H9 (cell line): ENCODE results near the gene CHID1. TPM values are rescaled to one million over a fixed set of nuclear protein-coding genes. Genes with fewer than 3 reads are reported as not detected.

Experiments used
- DNase-seq: peaks from one replicate; pipeline ENCODE4 v3.0.0-alpha.2; 2017
- H2AFZ ChIP-seq: one replicate; pipeline ENCODE4 v1.6.1; 2013; ENCODE audit warnings: mild to moderate bottlenecking, low read length, control low read depth, moderate library complexity
- H2AK5ac ChIP-seq: 2 replicates; pipeline ENCODE4 v1.6.1; 2013; ENCODE audit warnings: low read length, control low read depth, mixed read lengths; ENCODE audit not compliant: insufficient read length
- H2BK120ac ChIP-seq: one replicate; pipeline ENCODE4 v1.6.1; 2013; ENCODE audit warnings: low read depth, mild to moderate bottlenecking, low read length, control low read depth, inconsistent platforms; ENCODE audit not compliant: poor library complexity, severe bottlenecking
- H2BK12ac ChIP-seq: 2 replicates; pipeline ENCODE4 v1.6.1; 2013; ENCODE audit warnings: low read length, control low read depth, mixed read lengths, low read depth; ENCODE audit not compliant: insufficient read length
- H2BK15ac ChIP-seq: 2 replicates; pipeline ENCODE4 v1.6.1; 2013; ENCODE audit warnings: low read depth, low read length, control low read depth
- H2BK20ac ChIP-seq: one replicate; pipeline ENCODE4 v1.6.1; 2013; ENCODE audit warnings: low read depth, mild to moderate bottlenecking, low read length, control low read depth, inconsistent platforms; ENCODE audit not compliant: poor library complexity, severe bottlenecking
- H2BK5ac ChIP-seq: 2 replicates; pipeline ENCODE4 v1.6.1; 2013; ENCODE audit warnings: low read length, control low read depth, mixed read lengths; ENCODE audit not compliant: insufficient read length
- H3K14ac ChIP-seq: 2 replicates; pipeline ENCODE4 v1.6.1; 2013; ENCODE audit warnings: low read length, control low read depth; ENCODE audit not compliant: insufficient read depth
- H3K18ac ChIP-seq: 2 replicates; pipeline ENCODE4 v1.6.1; 2013; ENCODE audit warnings: low read depth, mild to moderate bottlenecking, mixed read lengths, low read length, control low read depth; ENCODE audit not compliant: insufficient read length
- H3K23ac ChIP-seq: 2 replicates; pipeline ENCODE4 v1.6.1; 2013; ENCODE audit warnings: low read length, control low read depth, mixed read lengths, low read depth; ENCODE audit not compliant: insufficient read length
- H3K23me2 ChIP-seq: 2 replicates; pipeline ENCODE4 v1.6.1; 2013; ENCODE audit warnings: low read depth, mild to moderate bottlenecking, mixed read lengths, low read length, control low read depth; ENCODE audit not compliant: insufficient read length, poor library complexity, severe bottlenecking
- H3K27ac ChIP-seq: 2 replicates; pipeline ENCODE4 v1.5.1; 2013; ENCODE audit warnings: low read length, control low read depth, mixed read lengths, low read depth; ENCODE audit not compliant: insufficient read length
- H3K27me3 ChIP-seq: 2 replicates; pipeline ENCODE4 v1.6.1; 2013; ENCODE audit warnings: low read length, control low read depth, inconsistent platforms; ENCODE audit not compliant: insufficient read depth
- H3K4ac ChIP-seq: 2 replicates; pipeline ENCODE4 v1.6.1; 2013; ENCODE audit warnings: low read depth, mild to moderate bottlenecking, control low read depth, inconsistent platforms, low read length, moderate library complexity
- H3K4me1 ChIP-seq: 2 replicates; pipeline ENCODE4 v1.6.1; 2013; ENCODE audit warnings: low read length, control low read depth, inconsistent platforms; ENCODE audit not compliant: insufficient read depth
- H3K4me2 ChIP-seq: 2 replicates; pipeline ENCODE4 v1.6.1; 2013; ENCODE audit warnings: low read length, control low read depth, mixed read lengths; ENCODE audit not compliant: insufficient read length, insufficient read depth
- H3K56ac ChIP-seq: 2 replicates; pipeline ENCODE4 v1.6.1; 2013; ENCODE audit warnings: low read depth, mild to moderate bottlenecking, mixed read lengths, low read length, control low read depth; ENCODE audit not compliant: insufficient read length
- H3K79me1 ChIP-seq: 2 replicates; pipeline ENCODE4 v1.6.1; 2013; ENCODE audit warnings: low read depth, mild to moderate bottlenecking, moderate library complexity, low read length, control low read depth, inconsistent platforms; ENCODE audit not compliant: insufficient read depth, poor library complexity, severe bottlenecking
- H3K79me2 ChIP-seq: 2 replicates; pipeline ENCODE4 v1.6.1; 2013; ENCODE audit warnings: low read length, control low read depth, inconsistent platforms; ENCODE audit not compliant: insufficient read depth
- H3K9ac ChIP-seq: 2 replicates; pipeline ENCODE4 v1.6.1; 2013; ENCODE audit warnings: low read length, control low read depth, mixed read lengths; ENCODE audit not compliant: insufficient read length; ENCODE audit errors: extremely low read depth
- H3K9me3 ChIP-seq: one replicate; pipeline ENCODE4 v1.6.1; 2013; ENCODE audit warnings: low read depth, low read length, inconsistent platforms; ENCODE audit not compliant: control insufficient read depth
- H3T11ph ChIP-seq: one replicate; pipeline ENCODE4 v1.6.1; 2013; ENCODE audit warnings: mild to moderate bottlenecking, low read length, control low read depth, inconsistent platforms
- H4K20me1 ChIP-seq: one replicate; pipeline ENCODE4 v1.6.1; 2013; ENCODE audit not compliant: control insufficient read depth, insufficient read length, insufficient read depth
- H4K5ac ChIP-seq: 2 replicates; pipeline ENCODE4 v1.6.1; 2013; ENCODE audit warnings: low read depth, mild to moderate bottlenecking, mixed read lengths, low read length, control low read depth; ENCODE audit not compliant: insufficient read length
- H4K8ac ChIP-seq: replicated peaks from 2 replicates; pipeline ENCODE4 v1.6.1; 2013; ENCODE audit warnings: low read length, control low read depth, mixed read lengths, low read depth; ENCODE audit not compliant: insufficient read length
- H4K91ac ChIP-seq: 2 replicates; pipeline ENCODE4 v1.6.1; 2013; ENCODE audit warnings: low read depth, mild to moderate bottlenecking, moderate library complexity, mixed read lengths, low read length, control low read depth; ENCODE audit not compliant: insufficient read length
- H3K27ac Mint-ChIP-seq, 3 experiments: 2 replicates in 2 of 3; 3 replicates in 1 of 3; pipeline ENCODE4 v1.8.0; 2020 to 2021; ENCODE audit warnings: mixed read lengths in 3 of 3, mild to moderate bottlenecking in 1 of 3, moderate library complexity in 1 of 3
- H3K27me3 Mint-ChIP-seq: 2 replicates; pipeline ENCODE4 v1.8.0; 2021; ENCODE audit warnings: low read depth, mild to moderate bottlenecking, moderate library complexity, mixed read lengths
- H3K36me3 Mint-ChIP-seq, 3 experiments: 2 replicates in 2 of 3; 3 replicates in 1 of 3; pipeline ENCODE4 v1.8.0; 2020 to 2021; ENCODE audit warnings: low read depth in 3 of 3, mixed read lengths in 3 of 3; ENCODE audit not compliant: insufficient read depth in 1 of 3
- H3K4me1 Mint-ChIP-seq, 2 experiments: 2 replicates each; pipeline ENCODE4 v1.8.0; 2020; ENCODE audit warnings: mixed read lengths in 2 of 2
- H3K4me3 Mint-ChIP-seq, 2 experiments: 2 replicates in 1 of 2; 3 replicates in 1 of 2; pipeline ENCODE4 v1.8.0; 2020 to 2021; ENCODE audit warnings: mild to moderate bottlenecking in 2 of 2, mixed read lengths in 2 of 2, moderate library complexity in 1 of 2
- H3K9me3 Mint-ChIP-seq, 2 experiments: 2 replicates in 1 of 2; 3 replicates in 1 of 2; pipeline ENCODE4 v1.8.0; 2020; ENCODE audit warnings: mild to moderate bottlenecking in 2 of 2, mixed read lengths in 2 of 2, moderate library complexity in 1 of 2
- CTCF ChIP-seq: fragments of 200-600 bp; sonication (generic); conservative IDR thresholded peaks from 3 replicates; pipeline ENCODE4 v1.8.0; 2021; ENCODE audit warnings: antibody characterized with exemption, mild to moderate bottlenecking
- WGBS: extraction: QIAGEN DNeasy Blood & Tissue Kit; methylation state at CpG from one replicate; pipeline ENCODE4 v1.1.7; 2013; ENCODE audit warnings: missing lambda C conversion rate, low lambda C conversion rate, mixed read lengths; ENCODE audit not compliant: insufficient read length; ENCODE audit errors: extremely low coverage; 5-methylcytosine and 5-hydroxymethylcytosine counted together
- total RNA-seq: library from RNA; stranded (reverse); gene quantifications from 2 replicates; pipeline ENCODE4 v1.2.1, GENCODE V29; 2021

The CHID1 gene
- total RNA-seq, 1 experiment from 2014 or later: 89.4 TPM

- Histone ChIP-seq H3K27ac (no peak overlapping the region), H2BK12ac (no peak overlapping the region), H3K27me3 (no peaks in the 10 kb centered on the region), H3K79me2 (peaks cover 9% of the 10 kb centered on the region; the same call in 1 of the 2 replicates), H2AFZ (no peak overlapping the region), H3K4me1 (peaks cover 6% of the 10 kb centered on the region; the same call in 1 of the 2 replicates), H3K23ac (no peak overlapping the region), H3K4me2 (no peak overlapping the region), H3K14ac (no peak overlapping the region), H2AK5ac (no peak overlapping the region), H4K5ac (no peak overlapping the region), H4K8ac (no peak overlapping the region), H2BK120ac (no peak overlapping the region), H3K23me2 (no peaks in the 10 kb centered on the region), H3T11ph (no peak overlapping the region), H2BK15ac (no peak overlapping the region), H4K91ac (no peak overlapping the region), H3K9ac (no peak overlapping the region), H2BK20ac (no peak overlapping the region), H3K18ac (no peak overlapping the region), H2BK5ac (no peak overlapping the region), H3K56ac (no peak overlapping the region), H3K79me1 (peaks cover 3% of the 10 kb centered on the region), H4K20me1 (no peaks in the 10 kb centered on the region), H3K4ac (no peak overlapping the region), H3K9me3 (no peaks in the 10 kb centered on the region)
- peaks cover 8 to 22% (median 21%) of the 10 kb centered on the region in 3 experiments; a peak in 6 of 7 replicates for H3K36me3 Mint-ChIP-seq
- peaks cover 0 to 2% of the 10 kb centered on the region in 2 experiments; a peak in 1 of 5 replicates for H3K9me3 Mint-ChIP-seq
- no CpG with 5 or more reads among the region's 11 CpGs for WGBS
- no peak overlapping the region for H3K4me3 Mint-ChIP-seq
- H3K4me1 Mint-ChIP-seq: peaks cover 44 to 47% of the 10 kb centered on the region in 2 experiments
- TF ChIP-seq CTCF: no peak
- no peaks in the 10 kb centered on the region for H3K27me3 Mint-ChIP-seq
- peak overlapping the region; percentile 3 to 36 (median 28); a peak in 2 of 7 replicates for H3K27ac Mint-ChIP-seq
- no peak for DNase-seq
Measured at GRCh38 chr11:957212-957920, 46.8 kb upstream of the CHID1 start.
